GM19043 (cell line): Measurements from ENCODE around the gene MMP7.
A peak's percentile ranks its signal among the peaks of the same experiment; 100 is the strongest.

Source experiments
- ATAC-seq: cut with Tn5 transposase; IDR thresholded peaks from one replicate; pipeline ENCODE4 v1.9.1; 2021; ENCODE audit warnings: low read depth; ENCODE audit not compliant: unreplicated experiment

MMP7 gene

DNA sequence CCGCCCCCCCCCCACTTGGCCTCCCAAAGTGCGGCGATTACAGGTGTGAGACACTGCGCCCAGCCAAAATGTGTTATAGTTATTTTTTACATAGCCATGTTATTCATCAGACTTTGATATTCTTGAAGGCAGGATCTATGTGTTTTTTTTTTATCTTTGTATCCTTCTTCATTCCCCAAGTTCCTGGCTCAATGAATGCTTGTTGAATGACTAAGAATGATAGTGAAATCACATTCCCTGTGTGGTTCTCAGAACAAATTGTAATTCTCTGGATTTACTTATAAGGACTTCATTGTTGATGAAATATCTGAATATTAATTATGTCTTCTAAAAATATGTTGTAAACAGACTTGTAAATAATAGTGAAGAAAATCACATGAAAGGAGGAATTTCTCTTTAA is 33.5 kb downstream of the MMP7 start:
- ATAC-seq: no peak

DNA sequence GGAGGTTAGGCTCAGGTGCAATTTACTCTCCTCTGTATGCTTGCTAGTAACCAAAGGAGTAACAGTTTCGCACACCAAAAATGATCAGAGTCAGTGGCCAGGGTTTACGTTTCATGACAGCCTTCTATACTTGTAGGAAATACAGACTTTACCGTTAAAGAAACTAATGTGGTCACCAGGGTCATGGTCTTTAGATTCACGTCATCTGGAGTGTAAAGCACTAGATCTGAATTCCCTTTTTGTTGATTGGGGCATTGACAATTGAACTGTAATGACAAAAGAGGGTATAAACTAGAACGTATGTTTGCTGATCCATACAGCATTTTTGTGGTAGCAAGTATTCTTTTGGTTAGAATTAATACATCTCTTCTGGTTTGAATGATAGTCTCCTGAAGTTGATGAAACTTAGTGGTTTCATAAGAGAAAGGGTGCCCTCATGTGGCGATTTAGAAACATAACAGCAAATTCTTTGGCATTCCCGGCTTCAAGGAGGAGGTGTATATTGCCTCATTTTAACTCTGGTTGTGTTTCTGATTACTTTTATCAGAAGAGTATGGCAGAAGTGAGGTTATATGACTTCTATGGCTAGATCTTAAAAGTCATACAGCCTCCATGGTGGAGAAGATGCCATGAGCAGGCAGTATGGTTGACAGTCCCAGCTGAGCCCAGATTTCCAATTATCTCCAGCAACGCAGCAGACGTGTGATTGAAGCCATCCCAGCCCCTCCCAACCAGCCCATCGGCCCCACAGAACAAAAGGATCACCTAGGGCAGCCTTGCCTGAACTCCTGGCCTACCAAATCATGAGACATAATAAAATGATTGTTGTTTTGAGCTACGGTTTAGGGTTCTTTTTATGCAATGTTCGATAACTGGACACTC is 35.1 kb downstream of the MMP7 start:
- ATAC-seq: peak; percentile 83

DNA sequence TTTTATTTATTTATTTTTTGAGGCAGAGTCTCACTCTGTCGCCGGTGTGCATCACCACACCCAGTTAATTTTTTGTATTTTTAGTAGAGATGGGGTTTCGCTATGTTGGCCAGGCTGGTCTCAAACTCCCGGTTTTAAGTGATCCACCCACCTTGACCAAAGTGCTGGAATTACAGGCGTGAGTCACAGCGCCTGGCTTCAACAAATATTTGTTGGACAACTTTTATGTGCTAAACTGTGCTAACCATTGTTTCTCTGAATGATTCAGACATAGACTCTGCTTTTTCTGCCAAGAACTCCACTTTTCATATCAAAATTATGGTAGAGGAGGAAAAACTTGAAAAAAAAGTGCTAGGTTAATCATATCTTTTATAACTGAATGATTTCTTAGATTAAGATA is 36.3 kb downstream of the MMP7 start:
- ATAC-seq: no peak

DNA sequence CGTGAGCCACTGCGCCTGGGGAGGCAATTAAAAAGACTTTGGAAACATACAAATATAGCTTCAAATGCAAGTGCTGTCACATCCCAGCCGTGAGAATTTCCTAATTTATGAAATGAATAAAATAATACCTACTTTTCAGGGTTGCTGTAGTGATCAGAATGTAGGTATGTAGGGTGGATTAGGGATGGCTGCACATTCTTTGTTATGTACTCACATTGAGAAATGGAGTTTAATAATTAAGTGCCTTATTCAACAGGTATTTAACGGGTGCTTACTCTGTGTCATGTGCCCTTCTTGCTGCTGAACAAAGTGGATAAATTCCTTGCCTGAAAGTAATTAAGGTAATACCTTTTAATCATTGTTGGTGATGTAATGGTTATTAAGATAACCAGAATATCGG is 37.0 kb downstream of the MMP7 start:
- ATAC-seq: no peak

DNA sequence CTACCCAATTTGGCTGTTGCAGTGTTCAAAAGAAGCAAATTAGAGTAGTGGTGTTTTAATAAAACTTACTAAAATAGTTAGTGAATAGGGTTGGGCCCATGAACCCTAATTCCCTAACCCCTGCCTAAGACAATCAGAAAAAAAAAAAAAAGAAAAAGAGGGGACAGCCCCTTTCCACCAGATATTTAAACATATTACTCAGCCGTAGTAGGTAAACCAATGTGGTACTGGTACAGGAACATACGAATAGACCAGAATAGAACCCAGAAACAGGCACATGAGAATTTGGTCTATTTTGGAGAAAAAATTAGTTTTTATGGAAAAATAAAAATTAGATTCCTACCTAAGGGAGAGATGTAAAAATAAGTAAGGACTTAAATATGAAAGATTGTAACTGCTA is 38.6 kb downstream of the MMP7 start:
- ATAC-seq: no peak

DNA sequence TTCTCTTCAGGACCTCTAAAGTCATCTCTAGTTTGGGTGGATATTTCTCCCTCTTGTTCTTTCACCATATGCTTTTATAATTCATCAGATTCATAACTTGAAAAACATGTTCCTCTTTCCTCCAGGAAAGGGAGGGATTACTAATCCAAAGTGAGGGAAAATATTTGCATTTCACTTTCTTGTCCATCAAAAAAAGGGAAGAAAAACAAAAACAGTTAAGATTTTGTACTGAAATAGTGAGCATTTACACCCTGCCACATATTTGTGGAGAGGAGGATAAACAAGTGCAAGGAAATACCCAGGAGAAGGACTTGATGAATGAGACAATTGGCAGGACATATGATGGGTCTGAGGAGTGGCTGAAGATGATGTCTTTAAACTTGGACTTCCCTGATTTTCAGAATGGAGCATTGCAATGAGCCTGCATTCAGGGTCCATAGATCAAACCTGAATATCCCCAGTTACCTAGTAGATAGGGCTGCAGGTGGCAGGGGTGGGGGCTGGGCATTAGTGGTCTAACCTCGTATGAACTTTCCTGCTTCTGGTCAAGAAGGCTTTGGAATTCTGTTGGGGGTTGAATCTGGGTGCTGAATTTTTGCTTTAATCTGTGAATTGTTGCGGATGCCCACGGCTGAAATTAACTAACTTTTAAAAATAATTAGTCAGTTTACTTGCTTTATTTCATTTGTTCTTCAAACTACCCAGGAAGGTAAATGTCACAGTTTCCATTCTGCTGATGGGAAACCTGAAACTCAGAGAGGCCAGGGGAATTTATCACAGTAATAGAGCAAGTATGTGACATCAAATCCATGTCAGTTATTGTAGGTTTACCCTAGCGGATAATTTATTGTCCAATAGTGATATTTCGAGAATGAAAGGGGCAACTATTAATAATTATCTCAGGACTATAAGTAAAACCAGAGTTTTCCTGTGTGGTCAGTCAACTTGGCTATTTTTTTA is 41.1 kb downstream of the MMP7 start:
- ATAC-seq: no peak

DNA sequence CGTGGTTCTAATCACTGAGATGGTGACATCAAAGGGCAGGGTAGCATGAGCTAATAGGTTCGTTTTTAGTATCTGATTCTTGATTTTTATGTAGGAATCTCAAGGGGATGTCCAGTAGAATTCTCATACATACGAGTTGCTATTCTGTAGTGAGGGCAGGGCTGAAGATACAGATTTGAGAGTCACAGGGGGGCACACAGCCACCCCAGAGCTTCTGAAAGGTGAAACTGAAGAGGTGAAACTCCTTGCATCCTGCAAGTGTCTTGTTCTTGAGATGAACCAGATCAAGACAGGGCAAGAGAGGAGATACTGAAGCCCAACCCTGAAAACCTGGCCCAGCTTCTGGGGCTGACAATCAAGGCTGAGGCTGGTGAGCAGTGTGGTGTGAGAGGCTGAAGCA is 42.3 kb downstream of the MMP7 start:
- ATAC-seq: no peak

DNA sequence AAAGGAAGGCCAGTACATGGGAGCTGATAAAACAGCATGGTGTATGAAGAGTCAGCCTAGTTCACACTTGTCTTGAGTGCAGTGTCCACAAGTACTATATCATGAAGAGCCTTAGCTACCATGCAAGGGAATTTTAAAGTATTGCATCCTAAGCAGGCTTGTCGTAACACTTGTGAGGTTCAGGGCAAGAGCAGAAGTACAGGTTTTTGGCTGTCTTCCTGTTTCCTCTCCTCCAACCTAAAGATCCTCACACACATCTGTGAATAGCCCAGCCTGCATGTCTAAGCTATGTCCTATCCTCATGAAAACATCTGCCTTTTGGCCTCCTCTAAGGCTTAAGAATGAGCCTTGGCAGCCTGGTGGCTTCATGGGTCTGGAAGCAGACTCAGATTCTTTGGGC is 43.3 kb downstream of the MMP7 start:
- no peak for ATAC-seq

DNA sequence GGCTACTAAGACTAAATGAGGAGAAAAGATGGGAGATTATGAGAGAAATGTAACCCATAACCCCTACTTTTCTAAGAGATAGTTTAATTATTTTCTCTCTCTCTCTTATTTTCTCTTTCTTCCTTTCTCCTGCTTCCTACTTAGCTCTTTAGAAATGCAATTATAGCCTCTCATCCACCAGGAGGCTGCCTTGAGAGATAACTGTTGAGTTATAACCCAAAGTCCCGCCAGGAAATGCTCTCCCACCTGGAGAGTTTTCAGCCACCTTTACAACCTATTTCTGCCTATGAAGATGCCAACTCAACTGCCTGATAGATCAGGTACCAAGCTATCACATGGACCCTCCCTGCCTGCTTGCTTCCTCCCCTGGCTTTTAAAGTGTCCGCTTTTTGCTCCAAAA is 44.0 kb downstream of the MMP7 start:
- ATAC-seq: no peak

DNA sequence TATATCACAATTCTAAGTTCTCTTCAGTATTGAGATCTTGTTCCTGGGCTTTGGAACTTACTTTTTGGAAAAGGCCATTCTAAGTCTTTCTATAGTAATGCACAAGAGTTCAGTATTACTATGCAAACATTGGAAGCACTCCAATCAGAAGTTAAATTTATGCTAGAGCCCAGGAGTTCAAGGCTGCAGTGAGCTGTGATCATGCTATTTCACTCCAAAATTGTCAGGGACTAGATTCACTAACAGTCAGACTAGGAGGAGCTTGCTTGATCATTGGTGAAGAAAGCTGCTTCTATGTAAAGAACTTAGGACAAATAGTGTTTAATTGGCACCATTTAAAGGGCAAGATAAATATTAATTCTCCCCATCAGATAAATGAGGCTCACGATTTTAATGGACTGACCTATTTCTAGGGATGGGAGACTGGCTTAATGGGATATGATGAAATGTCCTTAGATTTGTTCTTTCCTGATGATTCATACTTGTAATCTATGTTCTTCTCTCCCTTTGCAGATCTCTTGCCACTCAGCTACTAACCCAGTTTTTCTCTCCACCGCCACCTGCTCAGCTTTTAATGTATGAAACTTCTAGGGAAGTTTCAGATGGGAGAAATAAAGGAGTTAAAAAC is 45.3 kb downstream of the MMP7 start:
- ATAC-seq: no peak

DNA sequence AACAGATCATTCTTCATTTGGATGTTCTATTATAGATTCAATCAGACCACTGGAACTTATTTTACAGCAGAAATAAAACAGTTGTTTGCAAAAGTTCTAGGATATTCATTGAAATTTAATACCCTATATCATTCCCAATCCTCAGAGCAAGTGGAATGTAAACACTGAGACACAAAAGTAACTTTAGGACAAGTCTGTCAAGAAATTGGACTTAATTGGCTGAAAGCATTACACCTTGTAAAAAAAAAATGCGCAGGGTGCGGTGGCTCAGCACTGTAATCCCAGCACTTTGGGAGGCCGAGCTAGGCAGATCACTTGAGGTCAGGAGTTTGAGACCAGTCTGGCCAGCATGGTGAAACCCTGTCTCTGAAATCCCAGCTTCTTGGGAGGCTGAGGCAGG is 48.1 kb downstream of the MMP7 start:
- ATAC-seq: no peak

DNA sequence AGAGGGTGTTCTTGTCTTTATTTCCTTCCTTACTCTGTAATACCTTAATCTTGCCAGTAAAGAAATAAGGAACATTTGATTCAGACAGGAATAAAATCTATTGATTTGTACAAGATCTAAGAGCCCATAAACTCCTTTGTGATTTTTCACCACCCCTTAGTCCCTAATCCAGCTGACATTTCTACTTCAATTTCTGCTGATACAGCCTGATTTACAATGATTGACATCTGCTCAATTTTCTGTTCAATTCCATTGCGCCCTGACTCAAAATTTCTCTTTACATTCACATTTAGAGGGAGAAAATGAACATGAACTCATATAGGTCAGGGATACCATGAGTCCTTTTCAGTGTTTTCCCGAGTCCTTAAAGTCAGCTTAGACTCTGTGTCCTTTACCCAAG is 50.8 kb downstream of the MMP7 start:
- ATAC-seq: no peak

DNA sequence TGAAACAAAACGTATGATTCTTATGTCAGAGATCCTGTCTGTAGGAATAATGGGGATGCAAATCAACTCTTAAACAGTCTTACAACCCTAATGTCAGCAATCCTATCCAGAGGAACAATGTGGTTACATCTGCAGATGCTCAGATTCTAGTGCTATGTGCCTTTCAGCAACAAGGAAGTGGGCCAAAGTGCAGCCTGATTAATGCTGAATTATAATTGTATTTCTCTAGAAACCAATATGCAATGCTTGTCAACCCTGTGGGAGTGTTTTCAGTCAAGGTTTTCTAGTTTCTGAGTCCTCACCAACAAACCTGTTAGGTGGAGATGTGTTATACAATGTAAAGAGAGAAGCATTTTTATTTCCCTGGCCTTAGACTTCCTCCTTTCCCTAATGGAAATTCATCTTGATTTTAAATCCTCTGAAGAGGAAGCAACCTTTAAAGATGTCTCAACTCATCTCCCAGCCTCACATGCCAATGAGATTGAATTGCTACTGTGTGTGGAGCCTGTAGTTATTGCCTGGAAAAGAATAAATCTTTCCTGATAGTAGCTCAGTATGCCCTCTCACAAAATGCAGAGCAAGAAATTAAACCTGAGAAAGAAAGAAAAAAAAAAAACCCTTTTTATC is 51.8 kb downstream of the MMP7 start:
- ATAC-seq: no peak

DNA sequence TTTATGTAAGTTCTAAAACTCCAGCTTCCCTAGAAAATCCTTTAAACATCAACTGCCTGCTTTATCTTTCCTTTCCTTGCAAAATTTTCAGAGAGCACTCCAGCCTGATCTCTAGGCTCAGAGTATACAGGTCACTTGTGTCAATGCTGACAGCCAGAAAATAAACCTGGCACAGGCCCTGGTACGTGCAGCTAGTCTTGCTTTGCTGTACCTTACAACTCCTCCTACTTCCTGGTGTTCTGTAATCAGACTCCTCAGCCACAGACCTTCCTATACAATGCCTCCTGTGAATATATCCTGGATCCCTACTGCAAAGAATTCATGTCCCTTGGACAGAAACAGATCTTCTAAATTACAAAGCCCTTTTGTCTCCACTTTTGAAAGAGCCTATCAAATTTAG is 53.7 kb downstream of the MMP7 start:
- ATAC-seq: no peak

DNA sequence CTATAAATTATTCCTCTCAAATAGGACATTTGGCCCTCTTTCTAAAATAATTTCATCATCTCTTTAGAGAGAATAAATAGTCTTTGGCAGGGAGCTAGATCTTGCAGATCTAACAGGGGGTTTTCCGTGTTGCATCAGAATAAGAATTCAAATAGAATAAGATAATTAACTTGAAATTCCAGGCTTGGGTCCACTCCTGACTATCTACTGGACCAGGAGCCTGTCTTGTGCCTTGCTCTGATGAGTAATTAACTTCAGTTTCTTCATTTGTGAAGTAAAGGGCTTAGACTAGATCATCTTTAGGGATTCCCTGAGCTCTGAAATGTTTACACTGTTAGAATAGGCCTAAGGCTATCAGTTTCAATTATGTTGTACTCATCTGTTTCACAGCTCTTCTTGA is 54.5 kb downstream of the MMP7 start:
- no peak for ATAC-seq

DNA sequence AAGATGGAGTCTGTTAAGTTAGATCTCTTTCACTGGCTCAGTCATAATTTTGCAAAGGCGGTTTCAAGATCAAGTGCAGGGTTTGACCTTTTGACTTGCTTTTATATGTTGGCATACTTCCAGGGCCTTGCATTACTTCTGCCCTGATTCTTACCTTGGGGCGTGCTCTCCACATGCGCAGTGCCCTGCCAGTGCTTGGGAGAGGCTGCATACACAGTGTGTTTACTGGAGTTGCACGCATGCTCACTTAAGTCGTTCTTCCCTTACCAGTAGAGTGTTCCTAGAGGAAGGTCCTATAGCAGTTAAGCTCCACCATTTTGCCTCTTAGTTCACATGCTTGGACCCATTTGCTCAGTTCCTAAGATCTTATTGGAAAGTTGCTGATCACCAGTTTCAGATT is 57.0 kb downstream of the MMP7 start:
- ATAC-seq: no peak

DNA sequence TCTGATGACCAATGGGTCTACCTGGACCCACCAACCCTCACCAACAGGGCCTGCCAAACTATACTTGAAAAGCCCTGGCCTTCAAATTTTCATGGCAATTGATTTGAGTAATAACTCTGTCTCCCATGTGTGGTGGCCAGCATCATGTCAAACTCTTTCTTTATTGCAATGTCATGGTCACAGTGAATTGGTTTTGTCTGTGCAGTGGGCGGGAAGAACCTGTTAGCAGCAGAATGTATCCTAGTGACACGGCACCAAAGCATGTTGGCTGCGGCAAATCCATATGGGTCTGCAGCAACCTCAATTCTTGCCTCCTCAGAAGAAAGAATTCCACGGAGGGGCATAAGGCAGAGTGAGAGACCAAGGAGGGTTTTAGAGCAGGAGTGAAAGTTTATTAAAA is 58.4 kb downstream of the MMP7 start:
- no peak for ATAC-seq

DNA sequence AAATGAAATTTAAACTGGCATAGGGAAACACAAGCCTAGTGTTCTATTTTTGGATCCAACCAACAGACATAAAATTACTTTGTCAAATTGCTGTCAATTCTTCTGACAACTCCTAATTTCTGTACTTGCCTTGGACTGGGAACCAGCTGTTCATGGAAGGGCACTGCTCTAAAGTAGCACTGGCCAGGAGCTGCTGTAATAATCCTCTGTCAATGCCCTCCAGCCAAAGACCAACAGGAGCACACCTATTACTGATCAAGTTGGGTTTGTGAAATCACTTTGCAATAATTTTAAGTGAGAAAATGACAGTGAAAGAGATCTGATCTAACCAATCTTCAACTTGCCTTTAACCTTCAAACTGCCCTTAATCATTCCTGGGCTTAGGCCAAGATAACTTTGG is 59.1 kb downstream of the MMP7 start:
- ATAC-seq: no peak
